Trophoblast cell (in vitro differentiated cells and primary cell): ENCODE measurements around the gene CAPN3. TPM values are rescaled to one million over a fixed set of nuclear protein-coding genes. Genes with fewer than 3 reads are reported as not detected.

Experiments used
- DNase-seq, 2 donors: peaks; one replicate each; pipeline ENCODE4 v3.0.0-alpha.2; 2016
- H2AFZ ChIP-seq: 2 replicates; pipeline ENCODE4 v1.6.1; 2013; ENCODE audit warnings: low read length, moderate library complexity, mild to moderate bottlenecking; ENCODE audit not compliant: insufficient read depth, poor library complexity
- H2AK5ac ChIP-seq: 2 replicates; pipeline ENCODE4 v1.6.1; 2013; ENCODE audit warnings: mild to moderate bottlenecking, low read length
- H2BK120ac ChIP-seq: 2 replicates; pipeline ENCODE4 v1.6.1; 2013; ENCODE audit warnings: low read length, mild to moderate bottlenecking, moderate library complexity; ENCODE audit not compliant: insufficient read depth, poor library complexity
- H2BK12ac ChIP-seq: 2 replicates; pipeline ENCODE4 v1.6.1; 2013; ENCODE audit warnings: mild to moderate bottlenecking, low read length, moderate library complexity
- H2BK5ac ChIP-seq: 2 replicates; pipeline ENCODE4 v1.6.1; 2013; ENCODE audit warnings: low read length, low read depth, moderate library complexity, mild to moderate bottlenecking; ENCODE audit not compliant: poor library complexity
- H3K14ac ChIP-seq: 2 replicates; pipeline ENCODE4 v1.6.1; 2013; ENCODE audit warnings: mild to moderate bottlenecking, low read length
- H3K18ac ChIP-seq: 2 replicates; pipeline ENCODE4 v1.6.1; 2013; ENCODE audit warnings: mild to moderate bottlenecking, low read length
- H3K23ac ChIP-seq: 2 replicates; pipeline ENCODE4 v1.6.1; 2013; ENCODE audit warnings: low read length
- H3K27ac ChIP-seq: 2 replicates; pipeline ENCODE4 v1.5.1; 2013; ENCODE audit warnings: low read depth, mild to moderate bottlenecking, inconsistent platforms, low read length, moderate library complexity
- H3K27me3 ChIP-seq: 2 replicates; pipeline ENCODE4 v1.6.1; 2013; ENCODE audit warnings: inconsistent platforms, mild to moderate bottlenecking, low read length, moderate library complexity; ENCODE audit not compliant: insufficient read depth
- H3K36me3 ChIP-seq, 2 experiments: 1 replicate in 1 of 2; 2 replicates in 1 of 2; pipeline ENCODE4 v1.6.1; 2013; ENCODE audit warnings: low read length in 2 of 2, mild to moderate bottlenecking in 2 of 2, moderate library complexity in 1 of 2; ENCODE audit not compliant: insufficient read depth in 2 of 2, control insufficient read depth in 1 of 2
- H3K4ac ChIP-seq: 2 replicates; pipeline ENCODE4 v1.6.1; 2013; ENCODE audit warnings: low read depth, mild to moderate bottlenecking, low read length, moderate library complexity
- H3K4me1 ChIP-seq, 2 experiments: 1 replicate in 1 of 2; 2 replicates in 1 of 2; pipeline ENCODE4 v1.6.1; 2013; ENCODE audit warnings: low read length in 2 of 2, mild to moderate bottlenecking in 2 of 2, moderate library complexity in 1 of 2; ENCODE audit not compliant: insufficient read depth in 2 of 2, control insufficient read depth in 1 of 2
- H3K4me2 ChIP-seq: 2 replicates; pipeline ENCODE4 v1.6.1; 2013; ENCODE audit warnings: inconsistent platforms, mild to moderate bottlenecking, low read length, moderate library complexity
- H3K4me3 ChIP-seq: 2 replicates; pipeline ENCODE4 v1.5.1; 2013; ENCODE audit warnings: mild to moderate bottlenecking, low read depth, low read length, inconsistent platforms
- H3K79me1 ChIP-seq: one replicate; pipeline ENCODE4 v1.6.1; 2013; ENCODE audit warnings: low read length
- H3K79me2 ChIP-seq: 2 replicates; pipeline ENCODE4 v1.6.1; 2013; ENCODE audit warnings: low read length, mild to moderate bottlenecking; ENCODE audit not compliant: control insufficient read depth, insufficient read depth, poor library complexity
- H3K9ac ChIP-seq: 2 replicates; pipeline ENCODE4 v1.6.1; 2013; ENCODE audit warnings: mild to moderate bottlenecking, low read length
- H3K9me3 ChIP-seq: 2 replicates; pipeline ENCODE4 v1.6.1; 2013; ENCODE audit warnings: low read depth, mild to moderate bottlenecking, control low read depth, inconsistent platforms, low read length; ENCODE audit not compliant: insufficient read depth
- H4K12ac ChIP-seq: 2 replicates; pipeline ENCODE4 v1.6.1; 2013; ENCODE audit warnings: low read depth, mild to moderate bottlenecking, low read length, moderate library complexity
- H4K8ac ChIP-seq: 2 replicates; pipeline ENCODE4 v1.6.1; 2013; ENCODE audit warnings: low read depth, mild to moderate bottlenecking, low read length, moderate library complexity
- H4K91ac ChIP-seq: one replicate; pipeline ENCODE4 v1.6.1; 2013; ENCODE audit warnings: low read depth, mild to moderate bottlenecking, low read length, moderate library complexity
- WGBS: extraction: QIAGEN DNeasy Blood & Tissue Kit; methylation state at CpG from one replicate; pipeline ENCODE4 v1.1.7; 2013; ENCODE audit warnings: missing lambda C conversion rate; ENCODE audit not compliant: insufficient read length, insufficient coverage; ENCODE audit errors: extremely low coverage; 5-methylcytosine and 5-hydroxymethylcytosine counted together
- polyA plus RNA-seq: library from polyadenylated mRNA; stranded (reverse); fragments of 200-250 nt; gene quantifications from 2 replicates; pipeline ENCODE4 v1.2.3, GENCODE V29; 2013

Gene CAPN3
- polyA plus RNA-seq, result 2.5 and 3.1 TPM in 2 replicates

GRCh38 chr15:42359249-42359648, at the start of gene CAPN3:
Gene CAPN3, plus strand, starts transcription at chr15:42359501. Its CDS starts 305 bp downstream, at chr15:42359806.
- H3K79me1 ChIP-seq, result no peaks in the 10 kb centered on the region
- no peak within 1 kb of the TSS for H3K27ac ChIP-seq
- no peak for DNase-seq
- H2AK5ac ChIP-seq, result no peak within 1 kb of the TSS
- H3K4ac ChIP-seq, result no peak within 1 kb of the TSS
- no peak within 1 kb of the TSS for H4K8ac ChIP-seq
- H4K12ac ChIP-seq, result no peak within 1 kb of the TSS
- H4K91ac ChIP-seq, result no peak within 1 kb of the TSS
- no peaks in the 10 kb centered on the region for H3K4me1 ChIP-seq
- WGBS, result no CpG with 5 or more reads among the region's 1 CpG
- no peaks in the 10 kb centered on the region for H3K79me2 ChIP-seq
- H2BK12ac ChIP-seq, result no peak within 1 kb of the TSS
- H2BK120ac ChIP-seq, result no peak within 1 kb of the TSS
- H3K14ac ChIP-seq, result no peak within 1 kb of the TSS
- no peaks in the 10 kb centered on the region for H3K9me3 ChIP-seq
- no peaks in the 10 kb centered on the region for H3K27me3 ChIP-seq
- no peak within 1 kb of the TSS for H3K18ac ChIP-seq
- no peak within 1 kb of the TSS for H2BK5ac ChIP-seq
- H3K9ac ChIP-seq, result no peak within 1 kb of the TSS
- H3K4me2 ChIP-seq, result no peak within 1 kb of the TSS
- no peak within 1 kb of the TSS for H3K23ac ChIP-seq
- H3K36me3 ChIP-seq, result no peaks in the 10 kb centered on the region
- no peak within 1 kb of the TSS for H3K4me3 ChIP-seq
- H2AFZ ChIP-seq, result no peak within 1 kb of the TSS

GRCh38 chr15:42313463-42313862, 45.8 kb upstream of the CAPN3 start:
- Histone ChIP-seq H2BK120ac (no peak overlapping the region), H3K79me2 (no peaks in the 10 kb centered on the region), H2AFZ (no peak overlapping the region), H3K79me1 (no peaks in the 10 kb centered on the region), H3K4me2 (no peak overlapping the region), H3K27me3 (no peaks in the 10 kb centered on the region), H3K14ac (no peak overlapping the region), H2AK5ac (no peak overlapping the region), H2BK12ac (no peak overlapping the region), H4K12ac (no peak overlapping the region), H3K27ac (no peak overlapping the region), H3K18ac (no peak overlapping the region), H3K4me3 (no peak overlapping the region), H2BK5ac (no peak overlapping the region), H4K91ac (no peak overlapping the region), H3K4ac (no peak overlapping the region), H3K9me3 (no peaks in the 10 kb centered on the region), H3K23ac (no peak overlapping the region), H4K8ac (no peak overlapping the region), H3K4me1 (no peaks in the 10 kb centered on the region), H3K9ac (no peak overlapping the region), H3K36me3 (no peaks in the 10 kb centered on the region)
- no CpG with 5 or more reads among the region's 3 CpGs for WGBS
- no peak for DNase-seq

- Histone ChIP-seq H2AK5ac (no peak overlapping the region), H3K27me3 (no peaks in the 10 kb centered on the region), H3K23ac (no peak overlapping the region), H2BK5ac (no peak overlapping the region), H3K4ac (no peak overlapping the region), H3K4me3 (no peak overlapping the region), H3K4me1 (no peaks in the 10 kb centered on the region), H3K36me3 (no peaks in the 10 kb centered on the region), H2AFZ (no peak overlapping the region), H2BK12ac (no peak overlapping the region), H4K91ac (no peak overlapping the region), H3K9ac (no peak overlapping the region), H3K79me2 (no peaks in the 10 kb centered on the region), H3K27ac (no peak overlapping the region), H4K8ac (no peak overlapping the region), H2BK120ac (no peak overlapping the region), H3K4me2 (no peak overlapping the region), H4K12ac (no peak overlapping the region), H3K18ac (no peak overlapping the region), H3K14ac (no peak overlapping the region), H3K79me1 (no peaks in the 10 kb centered on the region), H3K9me3 (no peaks in the 10 kb centered on the region)
- DNase-seq, result no peak
- no CpG with 5 or more reads among the region's 1 CpG for WGBS
Observed at GRCh38 chr15:42314818-42315217, 44.5 kb upstream of the CAPN3 start.

GRCh38 chr15:42315521-42315920, 43.8 kb upstream of the CAPN3 start:
- Histone ChIP-seq H2AK5ac (no peak overlapping the region), H2BK120ac (no peak overlapping the region), H3K18ac (no peak overlapping the region), H3K27ac (no peak overlapping the region), H3K36me3 (no peaks in the 10 kb centered on the region), H3K4ac (no peak overlapping the region), H3K23ac (no peak overlapping the region), H4K8ac (no peak overlapping the region), H3K9ac (no peak overlapping the region), H3K79me1 (no peaks in the 10 kb centered on the region), H3K27me3 (no peaks in the 10 kb centered on the region), H4K12ac (no peak overlapping the region), H3K79me2 (no peaks in the 10 kb centered on the region), H3K4me1 (no peaks in the 10 kb centered on the region), H2AFZ (no peak overlapping the region), H3K14ac (no peak overlapping the region), H2BK5ac (no peak overlapping the region), H3K9me3 (no peaks in the 10 kb centered on the region), H4K91ac (no peak overlapping the region), H3K4me3 (no peak overlapping the region), H2BK12ac (no peak overlapping the region), H3K4me2 (no peak overlapping the region)
- no CpG with 5 or more reads among the region's 1 CpG for WGBS
- DNase-seq, result no peak
